HepG2 (cell line): Measurements from ENCODE around the gene DDAH2. TPM values are rescaled to one million over a fixed set of nuclear protein-coding genes. Genes with fewer than 3 reads are reported as not detected.

Source experiments
- AKAP8 ChIP-seq: sonication (generic); formaldehyde crosslinking; IDR thresholded peaks from 2 replicates; pipeline ENCODE4 v1.5.1; 2020; ENCODE audit warnings: mild to moderate bottlenecking, missing genetic modification reagents
- CBX2 ChIP-seq, 2 experiments: fragments of 200-600 bp in 1 of 2; sonication (generic); formaldehyde crosslinking in 1 of 2; IDR thresholded peaks; 2 replicates each; pipeline versions ENCODE4 v1.7.0 to v1.8.1; 2018 to 2022; ENCODE audit warnings: low read depth in 2 of 2, low read length in 1 of 2, mild to moderate bottlenecking in 1 of 2, missing genetic modification reagents in 1 of 2
- CHCHD3 ChIP-seq: sonication (generic); formaldehyde crosslinking; IDR thresholded peaks from 2 replicates; pipeline ENCODE4 v1.8.0; 2022; ENCODE audit warnings: mild to moderate bottlenecking, missing genetic modification reagents, moderate library complexity
- GATA4 ChIP-seq: sonication (generic); IDR thresholded peaks from 2 replicates; pipeline ENCODE4 v1.6.1; 2016; ENCODE audit warnings: antibody characterized with exemption, low read depth, borderline replicate concordance
- HOXA9 ChIP-seq: sonication (generic); formaldehyde crosslinking; IDR thresholded peaks from 2 replicates; pipeline ENCODE4 v1.8.1; 2022; ENCODE audit warnings: missing genetic modification reagents, mild to moderate bottlenecking, moderate library complexity, borderline replicate concordance
- IRF2 ChIP-seq: IDR thresholded peaks from 2 replicates; pipeline ENCODE4 v1.6.1; 2018; ENCODE audit warnings: missing genetic modification reagents, missing compliant biosample characterization
- KDM5B ChIP-seq: sonication (generic); formaldehyde crosslinking; IDR thresholded peaks from 2 replicates; pipeline ENCODE4 v1.4.0; 2020; ENCODE audit warnings: missing genetic modification reagents, mild to moderate bottlenecking, borderline replicate concordance
- NFE2L2 ChIP-seq: fragments of 150-350 bp; IDR thresholded peaks from 2 replicates; pipeline ENCODE4 v1.6.1; 2014; ENCODE audit warnings: low read length
- PPARG ChIP-seq: conservative IDR thresholded peaks from 2 replicates; pipeline ENCODE4 v1.6.1; 2016; ENCODE audit warnings: missing biosample characterization, missing genetic modification reagents
- ZC3H13 ChIP-seq: sonication (generic); formaldehyde crosslinking; IDR thresholded peaks from 2 replicates; pipeline ENCODE4 v1.8.1; 2023; ENCODE audit warnings: mild to moderate bottlenecking, missing genetic modification reagents, moderate library complexity
- ZNF264 ChIP-seq: sonication (generic); formaldehyde crosslinking; IDR thresholded peaks from 2 replicates; pipeline ENCODE4 v1.4.0; 2020; ENCODE audit warnings: missing genetic modification reagents
- ZNF460 ChIP-seq: sonication (generic); formaldehyde crosslinking; IDR thresholded peaks from 2 replicates; pipeline ENCODE4 v1.5.1; 2020; ENCODE audit warnings: missing genetic modification reagents, mild to moderate bottlenecking, borderline replicate concordance
- ZNF605 ChIP-seq: sonication (generic); formaldehyde crosslinking; IDR thresholded peaks from 2 replicates; pipeline ENCODE4 v1.8.0; 2022; ENCODE audit warnings: mild to moderate bottlenecking, missing genetic modification reagents
- ZNF672 ChIP-seq: sonication (generic); formaldehyde crosslinking; IDR thresholded peaks from 2 replicates; pipeline ENCODE4 v1.8.1; 2022; ENCODE audit warnings: missing genetic modification reagents
- ZNF674 ChIP-seq: sonication (generic); formaldehyde crosslinking; IDR thresholded peaks from 2 replicates; pipeline ENCODE4 v1.5.0; 2020; ENCODE audit warnings: low read depth, mild to moderate bottlenecking, missing genetic modification reagents
- ZNF788 ChIP-seq: sonication (generic); formaldehyde crosslinking; IDR thresholded peaks from 2 replicates; pipeline ENCODE4 v1.5.0; 2020; ENCODE audit warnings: mild to moderate bottlenecking, missing genetic modification reagents, borderline replicate concordance
- polyA plus RNA-seq, 8 experiments: library from polyadenylated mRNA; depleted of rRNA in 3 of 8; stranded (reverse) in 7 of 8; unstranded in 1 of 8; fragments of >200 nt; fragmentation: Illumina TruSeq in 4 of 8; extraction: Trizol in 4 of 8; gene quantifications; 2 replicates each; pipeline versions ENCODE4 v1.2.1 to v1.2.3, GENCODE V29; 2011 to 2016; ENCODE audit warnings: low read depth in 4 of 8, missing spikeins in 1 of 8, mixed read lengths in 1 of 8; ENCODE audit not compliant: insufficient read depth in 1 of 8
- total RNA-seq, 5 experiments: library from RNA; depleted of rRNA; stranded (reverse); fragments of >200 nt; fragmentation: Illumina TruSeq; extraction: Trizol; gene quantifications; 2 replicates each; pipeline ENCODE4 v1.2.3, GENCODE V29; 2016; ENCODE audit warnings: low read depth in 1 of 5
- TF ChIP-seq, protein P1 (sequence below): sonication (generic); formaldehyde crosslinking; IDR thresholded peaks from 2 replicates; pipeline ENCODE4 v1.8.1; 2023; ENCODE audit warnings: mild to moderate bottlenecking, inconsistent platforms, moderate library complexity, missing genetic modification reagents, borderline replicate concordance
- TF ChIP-seq, protein P2 (sequence below): sonication (generic); formaldehyde crosslinking; IDR thresholded peaks from 2 replicates; pipeline ENCODE4 v1.8.1; 2023; ENCODE audit warnings: missing genetic modification reagents, mild to moderate bottlenecking, borderline replicate concordance
- TF ChIP-seq, protein P3 (sequence below): sonication (generic); formaldehyde crosslinking; IDR thresholded peaks from 2 replicates; pipeline ENCODE4 v1.4.0; 2020; ENCODE audit warnings: low read depth, missing genetic modification reagents
- TF ChIP-seq, protein P4 (sequence below): sonication (generic); formaldehyde crosslinking; IDR thresholded peaks from 2 replicates; pipeline ENCODE4 v1.8.0; 2022; ENCODE audit warnings: missing genetic modification reagents, mild to moderate bottlenecking, borderline replicate concordance
- TF ChIP-seq, protein P5 (sequence below): sonication (generic); formaldehyde crosslinking; IDR thresholded peaks from 2 replicates; pipeline ENCODE4 v1.4.0; 2020; ENCODE audit warnings: missing genetic modification reagents, low read depth, mild to moderate bottlenecking, borderline replicate concordance
- TF ChIP-seq, protein P6 (sequence below): IDR thresholded peaks from 2 replicates; pipeline ENCODE4 v1.6.1; 2016; ENCODE audit warnings: low read depth

The DDAH2 gene
- total and polyA plus RNA-seq, 2 of the 13 experiments (the other 11 are each of a cell fraction or from before 2014, with no cell fraction given) = 16.4 to 21.1 TPM

DNA sequence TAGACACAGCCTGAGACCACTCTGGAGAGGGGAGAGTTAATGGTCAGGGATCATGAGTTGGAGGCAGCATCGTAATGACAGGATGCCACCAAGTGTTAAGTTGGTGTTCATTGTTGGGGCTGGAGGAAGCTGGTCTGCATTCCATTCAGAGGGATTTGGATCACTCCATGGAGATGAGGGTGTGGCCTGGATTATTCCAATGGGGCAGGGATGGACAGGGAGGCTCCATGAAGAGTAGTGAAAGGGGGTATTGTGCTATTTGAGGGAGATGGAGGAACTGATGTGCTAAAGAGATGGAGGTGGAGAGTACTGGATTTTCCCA, 34.5 kb upstream of the DDAH2 start (continued):
- TF ChIP-seq, protein P1, sequence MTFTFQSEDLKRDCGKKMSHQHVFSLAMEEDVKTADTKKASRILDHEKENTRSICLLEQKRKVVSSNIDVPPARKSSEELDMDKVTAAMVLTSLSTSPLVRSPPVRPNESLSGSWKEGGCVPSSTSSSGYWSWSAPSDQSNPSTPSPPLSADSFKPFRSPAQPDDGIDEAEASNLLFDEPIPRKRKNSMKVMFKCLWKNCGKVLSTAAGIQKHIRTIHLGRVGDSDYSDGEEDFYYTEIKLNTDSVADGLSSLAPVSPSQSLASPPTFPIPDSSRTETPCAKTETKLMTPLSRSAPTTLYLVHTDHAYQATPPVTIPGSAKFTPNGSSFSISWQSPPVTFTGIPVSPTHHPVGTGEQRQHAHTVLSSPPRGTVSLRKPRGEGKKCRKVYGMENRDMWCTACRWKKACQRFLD (CRISPR knock-in tag) = no peak
- TF ChIP-seq ZNF264 = no peak
- TF ChIP-seq CHCHD3 = no peak
- TF ChIP-seq CBX2 (IDR thresholded peaks at IDR 0.05; ENCODE audit: low read depth, low read length) = no peak
- TF ChIP-seq CBX2 (CRISPR knock-in tag; IDR thresholded peaks at IDR 0.05; ENCODE audit: low read depth) = no peak
- TF ChIP-seq KDM5B (CRISPR knock-in tag) = no peak
- TF ChIP-seq, protein P2, sequence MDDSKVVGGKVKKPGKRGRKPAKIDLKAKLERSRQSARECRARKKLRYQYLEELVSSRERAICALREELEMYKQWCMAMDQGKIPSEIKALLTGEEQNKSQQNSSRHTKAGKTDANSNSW = no peak; the same call in 1 of the 2 replicates
- TF ChIP-seq PPARG (CRISPR knock-in tag) = no peak
- TF ChIP-seq, protein P3, sequence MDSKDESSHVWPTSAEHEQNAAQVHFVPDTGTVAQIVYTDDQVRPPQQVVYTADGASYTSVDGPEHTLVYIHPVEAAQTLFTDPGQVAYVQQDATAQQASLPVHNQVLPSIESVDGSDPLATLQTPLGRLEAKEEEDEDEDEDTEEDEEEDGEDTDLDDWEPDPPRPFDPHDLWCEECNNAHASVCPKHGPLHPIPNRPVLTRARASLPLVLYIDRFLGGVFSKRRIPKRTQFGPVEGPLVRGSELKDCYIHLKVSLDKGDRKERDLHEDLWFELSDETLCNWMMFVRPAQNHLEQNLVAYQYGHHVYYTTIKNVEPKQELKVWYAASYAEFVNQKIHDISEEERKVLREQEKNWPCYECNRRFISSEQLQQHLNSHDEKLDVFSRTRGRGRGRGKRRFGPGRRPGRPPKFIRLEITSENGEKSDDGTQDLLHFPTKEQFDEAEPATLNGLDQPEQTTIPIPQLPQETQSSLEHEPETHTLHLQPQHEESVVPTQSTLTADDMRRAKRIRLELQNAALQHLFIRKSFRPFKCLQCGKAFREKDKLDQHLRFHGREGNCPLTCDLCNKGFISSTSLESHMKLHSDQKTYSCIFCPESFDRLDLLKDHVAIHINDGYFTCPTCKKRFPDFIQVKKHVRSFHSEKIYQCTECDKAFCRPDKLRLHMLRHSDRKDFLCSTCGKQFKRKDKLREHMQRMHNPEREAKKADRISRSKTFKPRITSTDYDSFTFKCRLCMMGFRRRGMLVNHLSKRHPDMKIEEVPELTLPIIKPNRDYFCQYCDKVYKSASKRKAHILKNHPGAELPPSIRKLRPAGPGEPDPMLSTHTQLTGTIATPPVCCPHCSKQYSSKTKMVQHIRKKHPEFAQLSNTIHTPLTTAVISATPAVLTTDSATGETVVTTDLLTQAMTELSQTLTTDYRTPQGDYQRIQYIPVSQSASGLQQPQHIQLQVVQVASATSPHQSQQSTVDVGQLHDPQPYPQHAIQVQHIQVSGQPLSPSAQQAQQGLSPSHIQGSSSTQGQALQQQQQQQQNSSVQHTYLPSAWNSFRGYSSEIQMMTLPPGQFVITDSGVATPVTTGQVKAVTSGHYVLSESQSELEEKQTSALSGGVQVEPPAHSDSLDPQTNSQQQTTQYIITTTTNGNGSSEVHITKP (CRISPR knock-in tag) = peak; percentile 97
- TF ChIP-seq ZC3H13 (CRISPR knock-in tag) = no peak
- no peak for TF ChIP-seq ZNF460 (CRISPR knock-in tag)
- TF ChIP-seq, protein P4, sequence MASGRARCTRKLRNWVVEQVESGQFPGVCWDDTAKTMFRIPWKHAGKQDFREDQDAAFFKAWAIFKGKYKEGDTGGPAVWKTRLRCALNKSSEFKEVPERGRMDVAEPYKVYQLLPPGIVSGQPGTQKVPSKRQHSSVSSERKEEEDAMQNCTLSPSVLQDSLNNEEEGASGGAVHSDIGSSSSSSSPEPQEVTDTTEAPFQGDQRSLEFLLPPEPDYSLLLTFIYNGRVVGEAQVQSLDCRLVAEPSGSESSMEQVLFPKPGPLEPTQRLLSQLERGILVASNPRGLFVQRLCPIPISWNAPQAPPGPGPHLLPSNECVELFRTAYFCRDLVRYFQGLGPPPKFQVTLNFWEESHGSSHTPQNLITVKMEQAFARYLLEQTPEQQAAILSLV (CRISPR knock-in tag) = peak; percentile 27; the same call in 1 of the 2 replicates
- TF ChIP-seq IRF2 = peak; percentile 55; the same call in 1 of the 2 replicates
- no peak for TF ChIP-seq ZNF672
- TF ChIP-seq AKAP8 (CRISPR knock-in tag) = no peak
- TF ChIP-seq, protein P5, sequence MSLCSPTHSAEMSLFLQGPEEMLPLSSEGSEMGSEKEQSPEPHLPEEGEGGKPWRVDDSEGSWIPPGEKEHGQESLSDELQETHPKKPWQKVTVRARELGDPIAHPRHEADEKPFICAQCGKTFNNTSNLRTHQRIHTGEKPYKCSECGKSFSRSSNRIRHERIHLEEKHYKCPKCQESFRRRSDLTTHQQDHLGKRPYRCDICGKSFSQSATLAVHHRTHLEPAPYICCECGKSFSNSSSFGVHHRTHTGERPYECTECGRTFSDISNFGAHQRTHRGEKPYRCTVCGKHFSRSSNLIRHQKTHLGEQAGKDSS (CRISPR knock-in tag) = peak; percentile 45; the same call in 1 of the 2 replicates
- no peak for TF ChIP-seq ZNF788 (CRISPR knock-in tag)
- TF ChIP-seq ZNF674 (CRISPR knock-in tag) = no peak
- no peak for TF ChIP-seq HOXA9 (CRISPR knock-in tag)
- TF ChIP-seq ZNF605 (CRISPR knock-in tag) = no peak
- TF ChIP-seq GATA4 = no peak
- TF ChIP-seq NFE2L2 = no peak
- TF ChIP-seq, protein P6, sequence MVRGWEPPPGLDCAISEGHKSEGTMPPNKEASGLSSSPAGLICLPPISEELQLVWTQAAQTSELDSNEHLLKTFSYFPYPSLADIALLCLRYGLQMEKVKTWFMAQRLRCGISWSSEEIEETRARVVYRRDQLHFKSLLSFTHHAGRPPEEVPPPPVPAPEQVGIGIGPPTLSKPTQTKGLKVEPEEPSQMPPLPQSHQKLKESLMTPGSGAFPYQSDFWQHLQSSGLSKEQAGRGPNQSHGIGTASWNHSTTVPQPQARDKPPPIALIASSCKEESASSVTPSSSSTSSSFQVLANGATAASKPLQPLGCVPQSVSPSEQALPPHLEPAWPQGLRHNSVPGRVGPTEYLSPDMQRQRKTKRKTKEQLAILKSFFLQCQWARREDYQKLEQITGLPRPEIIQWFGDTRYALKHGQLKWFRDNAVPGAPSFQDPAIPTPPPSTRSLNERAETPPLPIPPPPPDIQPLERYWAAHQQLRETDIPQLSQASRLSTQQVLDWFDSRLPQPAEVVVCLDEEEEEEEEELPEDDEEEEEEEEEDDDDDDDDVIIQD (CRISPR knock-in tag) = 0 out of 2 replicates have a peak, but pooled peaks have one; percentile 59
